OCI-LY1 (cell line): ENCODE data around the gene ACAN.

Experiments
- H2AFZ ChIP-seq: fragments of 200-600 bp; sonication (generic), shearing (Covaris generic); 2 replicates; pipeline ENCODE4 v1.6.0; 2014; ENCODE audit warnings: antibody characterized with exemption, mild to moderate bottlenecking, low read length
- H3F3A ChIP-seq: fragments of 200-600 bp; sonication (generic), shearing (Covaris generic); 2 replicates; pipeline ENCODE4 v1.6.0; 2014; ENCODE audit warnings: mild to moderate bottlenecking, antibody characterized with exemption, low read length, moderate library complexity; ENCODE audit not compliant: insufficient read depth
- H3K27ac ChIP-seq: fragments of 200-600 bp; sonication (generic); 2 replicates; pipeline ENCODE4 v1.5.1; 2014; ENCODE audit warnings: low read length, mixed run types, mild to moderate bottlenecking, low read depth; ENCODE audit not compliant: poor library complexity, severe bottlenecking
- H3K27me3 ChIP-seq: fragments of 200-600 bp; sonication (generic); 2 replicates; pipeline ENCODE4 v1.6.0; 2014; ENCODE audit warnings: antibody characterized with exemption, mild to moderate bottlenecking, low read length, moderate library complexity; ENCODE audit not compliant: insufficient read depth
- H3K36me3 ChIP-seq: fragments of 200-600 bp; sonication (generic); 2 replicates; pipeline ENCODE4 v1.6.1; 2014; ENCODE audit warnings: mild to moderate bottlenecking, antibody characterized with exemption, low read length, moderate library complexity, mixed read lengths; ENCODE audit not compliant: insufficient read depth
- H3K4me1 ChIP-seq: fragments of 200-600 bp; sonication (generic); 2 replicates; pipeline ENCODE4 v1.5.1; 2014; ENCODE audit warnings: mild to moderate bottlenecking, low read length, moderate library complexity; ENCODE audit not compliant: insufficient read depth, severe bottlenecking
- H3K4me2 ChIP-seq: fragments of 200-600 bp; sonication (generic), shearing (Covaris generic); 2 replicates; pipeline ENCODE4 v1.6.1; 2014; ENCODE audit warnings: low read length
- H3K4me3 ChIP-seq: fragments of 200-600 bp; sonication (generic); 2 replicates; pipeline ENCODE4 v1.5.1; 2014; ENCODE audit warnings: low read length, low read depth, mild to moderate bottlenecking, mixed read lengths; ENCODE audit not compliant: poor library complexity, severe bottlenecking
- H3K79me2 ChIP-seq: fragments of 200-600 bp; shearing (Covaris generic); 2 replicates; pipeline ENCODE4 v1.6.1; 2016; ENCODE audit warnings: mixed run types, low read length, mixed read lengths; ENCODE audit not compliant: insufficient read depth
- H3K9ac ChIP-seq: fragments of 200-600 bp; sonication (generic), shearing (Covaris generic); 2 replicates; pipeline ENCODE4 v1.6.1; 2014; ENCODE audit warnings: mild to moderate bottlenecking, low read length, mixed read lengths
- H3K9me2 ChIP-seq: fragments of 200-600 bp; sonication (generic), shearing (Covaris generic); 2 replicates; pipeline ENCODE4 v1.6.1; 2014; ENCODE audit warnings: low read depth, mild to moderate bottlenecking, low read length, mixed read lengths
- H3K9me3 ChIP-seq: fragments of 200-600 bp; shearing (Covaris generic); 2 replicates; pipeline ENCODE4 v1.6.1; 2014; ENCODE audit warnings: low read length, mixed read lengths
- H4K20me1 ChIP-seq: fragments of 200-600 bp; sonication (generic), shearing (Covaris generic); 2 replicates; pipeline ENCODE4 v1.6.0; 2016; ENCODE audit warnings: mild to moderate bottlenecking, low read length; ENCODE audit not compliant: insufficient read depth
- EZH2 ChIP-seq: fragments of 200-600 bp; sonication (generic), shearing (Covaris generic); IDR thresholded peaks from 2 replicates; pipeline ENCODE4 v1.8.0; 2017; ENCODE audit warnings: borderline replicate concordance, mixed run types, mild to moderate bottlenecking, antibody characterized with exemption, low read length, moderate library complexity, mixed read lengths
- TF ChIP-seq, protein P1 (sequence below): fragments of 200-600 bp; sonication (generic), shearing (Covaris generic); IDR thresholded peaks from 2 replicates; pipeline ENCODE4 v1.5.1; 2017; ENCODE audit warnings: mild to moderate bottlenecking, antibody characterized with exemption, low read length, moderate library complexity, mixed read lengths

ACAN gene

GRCh38 chr15:88902221-88902835 is 99.1 kb downstream of the ACAN start:
- Histone ChIP-seq H4K20me1 (no peaks in the 10 kb centered on the region), H3K4me3 (no peak overlapping the region), H3K9me2 (no peaks in the 10 kb centered on the region), H3K36me3 (no peaks in the 10 kb centered on the region), H3K27ac (no peak overlapping the region), H3K27me3 (no peaks in the 10 kb centered on the region), H3K79me2 (no peaks in the 10 kb centered on the region), H3K4me1 (no peaks in the 10 kb centered on the region), H3K9ac (no peak overlapping the region), H3K9me3 (no peaks in the 10 kb centered on the region), H2AFZ (no peak overlapping the region), H3K4me2 (no peak overlapping the region), H3F3A (no peaks in the 10 kb centered on the region)
- no peak for TF ChIP-seq EZH2
- TF ChIP-seq, protein P1, sequence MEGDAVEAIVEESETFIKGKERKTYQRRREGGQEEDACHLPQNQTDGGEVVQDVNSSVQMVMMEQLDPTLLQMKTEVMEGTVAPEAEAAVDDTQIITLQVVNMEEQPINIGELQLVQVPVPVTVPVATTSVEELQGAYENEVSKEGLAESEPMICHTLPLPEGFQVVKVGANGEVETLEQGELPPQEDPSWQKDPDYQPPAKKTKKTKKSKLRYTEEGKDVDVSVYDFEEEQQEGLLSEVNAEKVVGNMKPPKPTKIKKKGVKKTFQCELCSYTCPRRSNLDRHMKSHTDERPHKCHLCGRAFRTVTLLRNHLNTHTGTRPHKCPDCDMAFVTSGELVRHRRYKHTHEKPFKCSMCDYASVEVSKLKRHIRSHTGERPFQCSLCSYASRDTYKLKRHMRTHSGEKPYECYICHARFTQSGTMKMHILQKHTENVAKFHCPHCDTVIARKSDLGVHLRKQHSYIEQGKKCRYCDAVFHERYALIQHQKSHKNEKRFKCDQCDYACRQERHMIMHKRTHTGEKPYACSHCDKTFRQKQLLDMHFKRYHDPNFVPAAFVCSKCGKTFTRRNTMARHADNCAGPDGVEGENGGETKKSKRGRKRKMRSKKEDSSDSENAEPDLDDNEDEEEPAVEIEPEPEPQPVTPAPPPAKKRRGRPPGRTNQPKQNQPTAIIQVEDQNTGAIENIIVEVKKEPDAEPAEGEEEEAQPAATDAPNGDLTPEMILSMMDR, result no peak

DNA sequence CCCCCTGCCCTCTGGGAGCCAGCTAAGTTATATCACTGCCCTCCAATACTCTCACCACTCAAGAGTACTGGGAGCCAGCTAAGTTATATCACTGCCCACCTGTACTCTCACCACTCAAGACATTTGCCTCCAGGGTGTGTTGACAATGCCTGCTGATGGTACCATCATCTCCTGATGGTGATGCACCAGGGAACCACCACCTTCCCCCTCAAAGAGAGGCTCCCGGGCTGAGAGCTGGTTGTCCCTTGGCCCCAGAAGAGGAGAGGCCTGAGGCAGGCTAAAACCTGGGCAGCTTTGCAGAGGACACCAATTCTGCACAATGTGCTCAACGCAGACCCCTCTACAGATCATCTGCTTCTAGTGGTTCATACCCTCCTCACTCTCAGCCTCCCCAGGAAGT is 99.6 kb downstream of the ACAN start:
- Histone ChIP-seq H3K9me2 (no peaks in the 10 kb centered on the region), H3F3A (no peaks in the 10 kb centered on the region), H4K20me1 (no peaks in the 10 kb centered on the region), H3K79me2 (no peaks in the 10 kb centered on the region), H3K36me3 (no peaks in the 10 kb centered on the region), H3K4me1 (no peaks in the 10 kb centered on the region), H3K27ac (no peak overlapping the region), H3K4me2 (no peak overlapping the region), H3K4me3 (no peak overlapping the region), H3K27me3 (no peaks in the 10 kb centered on the region), H3K9ac (no peak overlapping the region), H3K9me3 (no peaks in the 10 kb centered on the region), H2AFZ (no peak overlapping the region)
- TF ChIP-seq, protein P1, result no peak
- no peak for TF ChIP-seq EZH2

DNA sequence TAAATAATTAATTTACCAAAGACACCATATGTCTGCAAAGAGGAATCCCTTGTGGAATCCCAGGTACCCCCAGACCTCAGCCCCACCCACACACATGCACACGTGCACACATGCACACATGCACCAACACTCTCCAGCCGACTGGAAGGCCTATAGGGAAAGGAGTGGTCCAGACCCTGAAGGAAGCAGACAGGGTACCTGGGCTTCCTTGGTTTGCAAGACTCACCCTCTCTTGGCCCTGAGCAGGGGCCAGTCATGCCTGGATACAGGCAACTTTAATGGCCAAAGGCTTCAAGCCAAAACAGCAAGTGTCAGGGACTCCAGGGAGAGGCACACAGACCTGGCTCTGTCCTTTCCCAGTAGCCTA is 101.0 kb downstream of the ACAN start:
- Histone ChIP-seq H3K9ac (no peak overlapping the region), H3K27ac (no peak overlapping the region), H3K79me2 (no peaks in the 10 kb centered on the region), H3K4me1 (no peaks in the 10 kb centered on the region), H3K4me3 (no peak overlapping the region), H3K9me2 (no peaks in the 10 kb centered on the region), H2AFZ (no peak overlapping the region), H3F3A (no peaks in the 10 kb centered on the region), H3K36me3 (no peaks in the 10 kb centered on the region), H3K9me3 (no peaks in the 10 kb centered on the region), H3K27me3 (no peaks in the 10 kb centered on the region), H4K20me1 (no peaks in the 10 kb centered on the region), H3K4me2 (no peak overlapping the region)
- TF ChIP-seq, protein P1, result no peak
